GM21529 (cell line): ENCODE results near the gene CD47.

Experiments
- ATAC-seq: cut with Tn5 transposase; IDR thresholded peaks from one replicate; pipeline ENCODE4 v1.9.1; 2021; ENCODE audit not compliant: unreplicated experiment

Gene CD47

DNA sequence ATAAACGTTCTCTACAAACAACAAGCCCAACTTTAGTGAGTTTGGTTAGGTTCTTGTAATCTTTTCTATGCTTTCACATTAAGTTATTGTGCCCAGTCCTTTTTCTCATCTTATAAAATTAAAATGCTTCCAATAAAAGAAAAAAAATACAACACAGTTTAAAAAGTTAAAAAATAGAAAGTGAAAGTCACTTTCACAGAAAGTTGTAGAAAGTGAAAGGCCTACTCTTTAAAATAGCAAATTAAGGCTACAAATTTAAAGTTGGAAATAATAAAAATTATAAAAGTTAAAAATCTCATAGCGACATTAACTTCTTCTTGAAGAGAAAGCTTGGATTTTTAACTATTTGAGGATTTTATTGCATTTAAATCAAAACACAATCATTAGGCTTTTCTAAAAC, 35.9 kb downstream of the CD47 start:
- no peak for ATAC-seq

DNA sequence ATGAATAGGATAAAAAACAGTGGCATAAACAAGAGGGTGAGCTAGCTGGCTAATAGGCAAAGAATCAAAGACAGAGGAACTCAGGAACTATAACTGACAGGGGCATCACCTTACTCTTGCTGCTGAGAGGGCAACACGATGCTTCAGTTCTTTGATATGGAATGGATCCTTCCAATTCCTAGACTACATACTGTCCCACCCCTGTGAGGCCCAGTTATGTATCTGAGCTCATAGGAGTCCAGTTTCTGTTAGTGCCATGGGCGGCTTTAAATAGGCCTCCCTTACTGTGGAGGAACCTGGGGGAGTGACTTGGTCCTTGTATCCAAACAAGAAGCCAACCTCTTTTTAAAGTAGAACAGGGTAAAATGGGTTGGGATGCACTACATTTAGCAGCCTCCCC, 37.3 kb downstream of the CD47 start:
- ATAC-seq, result no peak

DNA sequence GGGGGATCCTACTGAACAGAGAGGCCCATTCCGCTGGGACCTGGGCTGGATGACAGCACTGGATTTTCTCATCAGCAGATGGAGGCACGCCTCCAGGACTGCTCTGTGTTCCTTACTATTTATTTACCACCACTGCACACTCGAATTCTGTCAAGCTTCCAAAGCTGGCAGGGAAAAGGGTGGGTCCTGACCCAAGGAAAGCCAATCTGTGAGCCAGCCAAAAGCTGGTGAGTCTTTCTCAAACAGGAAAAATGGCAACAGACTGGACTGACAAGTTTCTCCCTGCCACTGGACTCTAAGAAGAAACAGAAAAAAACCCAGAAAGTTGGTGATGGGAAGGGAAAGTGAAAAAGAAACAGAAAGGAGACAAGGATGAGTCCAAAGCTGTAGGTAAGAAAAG, 37.8 kb downstream of the CD47 start:
- no peak for ATAC-seq

DNA sequence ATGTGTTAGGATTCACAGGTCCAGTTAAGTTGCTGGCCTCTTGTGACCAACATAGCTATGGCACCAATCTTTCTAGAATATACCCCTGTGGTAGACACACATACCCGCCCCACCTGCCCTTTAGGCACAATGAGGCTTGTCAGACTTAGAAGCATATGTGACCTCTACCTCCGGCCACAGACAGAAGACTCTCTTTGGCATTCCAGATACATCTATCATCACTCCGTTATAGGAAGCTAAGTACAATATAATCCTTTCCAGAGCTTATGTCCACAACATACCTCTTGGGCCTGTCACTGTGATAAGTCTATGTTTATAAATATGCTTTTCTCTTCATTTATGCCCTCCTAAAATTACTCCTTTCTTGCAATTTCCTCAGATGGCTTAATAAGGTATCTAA, 39.8 kb downstream of the CD47 start:
- no peak for ATAC-seq

DNA sequence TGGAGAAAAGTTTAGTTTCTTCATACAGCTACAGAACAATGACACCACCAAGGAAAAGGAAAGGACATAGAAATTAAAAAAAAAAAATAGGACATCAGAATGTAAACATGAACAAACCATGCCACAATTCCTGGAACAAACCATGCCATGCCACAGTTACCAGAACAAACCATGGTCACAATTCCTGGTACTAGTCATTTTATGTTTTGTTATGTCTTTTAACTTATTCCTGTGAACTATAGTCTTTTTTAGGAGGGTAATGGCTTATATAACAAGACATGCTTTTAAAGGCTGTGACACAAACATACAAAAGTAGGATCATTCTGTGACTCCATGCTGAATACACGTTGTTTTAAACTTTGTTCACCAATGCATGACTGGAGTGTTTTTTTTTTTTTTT, 42.8 kb downstream of the CD47 start:
- ATAC-seq, result no peak

DNA sequence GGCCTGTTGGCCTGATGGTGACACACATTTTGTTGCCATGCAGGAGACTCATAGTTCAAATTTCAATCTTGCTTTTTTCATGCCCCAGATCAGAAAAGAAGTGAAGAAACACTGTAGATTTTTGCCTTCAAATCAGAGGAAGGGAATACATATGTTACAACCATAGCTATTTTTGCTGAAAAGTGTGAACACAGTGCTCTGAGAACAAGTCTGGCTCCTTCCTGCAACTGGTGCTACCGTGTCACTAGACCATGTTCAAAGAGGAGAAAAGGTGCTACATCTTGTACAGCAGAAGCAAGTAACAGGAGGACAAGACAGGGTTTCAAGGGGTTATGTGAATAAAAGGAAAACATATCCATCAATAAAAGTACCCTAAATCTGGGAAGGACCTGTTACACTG, 44.6 kb downstream of the CD47 start:
- ATAC-seq, result no peak

DNA sequence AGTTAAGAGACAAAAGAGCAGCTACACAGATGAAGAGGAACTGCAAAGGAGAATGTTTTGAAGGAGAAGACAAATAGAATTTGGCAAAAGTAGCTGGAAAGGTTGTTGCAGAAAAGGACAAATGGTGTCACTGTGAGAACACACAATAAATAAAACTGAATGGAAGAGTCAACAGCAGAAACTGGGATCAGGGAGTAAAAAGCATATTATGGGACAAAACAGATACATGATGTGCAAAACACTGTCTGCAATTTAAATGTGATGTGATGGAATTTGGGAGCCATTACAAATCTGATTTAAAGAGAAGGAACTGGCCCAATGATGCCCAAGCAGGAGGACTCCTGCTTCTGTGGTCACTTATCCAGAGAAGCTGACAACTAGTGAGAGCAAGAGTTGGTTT, 46.1 kb downstream of the CD47 start:
- no peak for ATAC-seq

DNA sequence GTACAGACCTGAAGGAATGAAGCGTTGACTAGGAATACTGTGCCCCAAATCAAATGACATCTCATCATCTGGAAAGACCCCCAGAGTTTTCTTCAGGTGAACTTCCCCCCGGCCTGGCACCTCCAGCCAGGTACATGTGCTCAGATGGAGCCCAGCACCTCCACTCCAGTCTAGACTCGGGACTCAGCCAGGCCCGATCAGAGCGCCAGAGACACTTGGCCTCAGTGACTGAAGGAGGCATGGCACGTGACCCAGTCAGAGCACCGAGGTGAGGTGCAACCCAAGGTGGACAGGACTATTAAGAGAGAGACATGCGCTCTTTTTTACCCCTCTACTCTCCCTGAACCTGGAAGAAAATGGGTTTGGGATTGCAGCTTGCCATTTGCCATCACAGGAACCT, 48.5 kb downstream of the CD47 start:
- ATAC-seq, result no peak

DNA sequence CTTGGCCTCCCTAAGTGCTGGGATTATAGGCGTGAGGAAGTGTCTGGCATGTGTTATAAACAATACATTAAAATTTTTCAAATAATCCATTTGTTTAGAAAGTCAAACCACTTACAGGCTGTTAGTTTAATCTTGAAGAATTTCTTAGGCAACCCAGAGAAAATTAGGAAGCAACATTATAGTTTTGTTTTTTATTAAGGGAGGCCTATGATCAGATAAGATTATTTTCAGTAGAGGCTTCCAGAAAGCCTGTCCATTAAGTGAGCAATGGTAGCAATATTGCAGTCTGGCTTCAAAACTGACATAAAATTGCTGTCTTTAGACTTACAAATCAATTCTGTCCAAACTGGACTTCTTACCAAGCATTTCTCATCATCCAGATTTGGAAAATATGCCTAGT, 49.6 kb downstream of the CD47 start:
- no peak for ATAC-seq

DNA sequence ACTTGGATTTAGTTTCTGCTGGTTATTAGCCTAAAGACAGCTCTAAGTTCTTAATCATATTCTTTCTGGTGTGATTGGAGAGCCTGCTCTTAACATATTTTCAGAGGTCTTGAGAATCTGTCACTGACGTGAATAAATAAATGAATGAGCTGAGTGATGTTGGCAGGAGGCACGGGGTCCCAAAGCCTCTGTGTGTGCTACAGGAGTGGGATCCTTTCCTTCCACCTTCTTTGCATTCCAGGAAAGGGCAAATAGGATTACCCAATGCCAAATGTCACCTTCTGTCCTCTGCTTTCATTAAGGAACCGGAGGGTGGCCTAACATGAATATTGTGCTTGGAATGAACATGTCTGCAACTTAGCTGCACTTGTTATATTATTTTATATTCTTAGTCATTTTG, 53.1 kb downstream of the CD47 start:
- ATAC-seq, result no peak

DNA sequence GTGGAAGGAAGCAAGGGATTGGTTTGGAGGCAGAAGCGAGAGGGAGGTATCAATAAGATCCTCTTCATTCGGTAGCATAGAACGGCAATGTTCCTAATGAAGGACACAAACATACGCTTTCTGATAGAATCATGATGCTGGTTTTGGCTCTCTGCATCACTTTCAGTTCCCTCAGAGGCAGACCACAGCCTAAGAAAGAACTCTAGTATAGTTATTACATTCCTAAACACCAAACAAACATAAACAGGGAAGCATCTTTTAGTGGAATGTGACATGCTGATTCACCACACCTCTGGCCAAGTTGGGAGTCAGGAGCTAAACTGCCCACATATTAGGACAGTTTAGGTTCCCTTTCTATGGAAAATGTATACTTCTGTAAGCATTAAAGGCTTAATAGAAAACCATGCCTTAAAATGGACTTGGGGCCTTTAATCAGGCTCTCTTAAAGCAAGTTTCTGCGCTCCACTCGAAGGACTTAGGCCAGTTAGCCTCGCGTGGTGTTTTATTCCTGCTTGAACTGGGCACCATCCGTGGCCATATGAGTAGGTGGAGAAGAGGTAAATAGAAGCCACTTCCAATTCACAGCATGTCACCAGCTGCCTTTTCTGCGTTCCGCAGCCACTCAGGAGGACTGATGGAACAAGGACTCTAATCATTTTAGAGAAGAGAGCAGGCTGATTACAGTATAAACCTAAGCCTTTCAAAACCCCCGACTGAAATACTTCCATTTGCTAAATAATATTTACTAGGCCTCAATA, 53.7 kb downstream of the CD47 start:
- ATAC-seq, result peak; percentile 79

DNA sequence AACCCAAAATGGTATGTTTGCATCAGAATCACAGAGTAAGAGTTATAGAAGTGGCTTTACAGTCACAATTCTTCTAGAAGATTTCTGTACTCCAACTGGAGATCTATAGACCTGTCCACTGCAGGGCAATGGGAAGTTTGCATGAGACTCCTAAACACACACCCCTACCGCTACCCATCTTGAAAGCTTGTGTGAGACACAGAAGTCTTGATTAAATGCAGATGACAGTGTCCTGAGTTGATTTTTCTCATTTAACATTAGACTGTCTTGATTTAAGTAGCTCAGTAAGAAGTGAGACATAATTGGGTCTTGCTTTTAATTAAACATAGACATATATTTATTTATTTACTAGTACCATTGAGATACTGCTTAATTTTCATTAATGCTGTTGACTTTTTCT, 54.4 kb downstream of the CD47 start:
- ATAC-seq, result no peak

DNA sequence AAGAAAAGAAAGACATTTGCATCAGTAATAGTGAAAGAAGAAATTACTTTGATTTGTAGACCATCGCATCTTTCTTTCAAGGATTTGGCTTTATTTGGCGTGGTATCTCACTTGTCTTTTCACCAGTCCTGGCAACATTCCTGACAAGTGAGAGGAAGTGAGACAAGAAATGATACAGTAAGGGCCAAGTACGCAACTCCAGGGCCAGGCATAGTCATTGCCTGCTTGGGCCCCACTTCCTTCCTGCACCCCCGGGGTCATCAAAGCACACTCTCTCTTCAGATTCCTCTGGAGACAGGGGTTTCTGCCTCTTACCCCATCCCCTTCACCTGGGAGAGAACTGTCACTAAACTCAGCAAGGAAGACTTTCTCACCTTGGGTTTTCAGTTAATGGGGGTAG, 55.1 kb downstream of the CD47 start:
- ATAC-seq, result no peak

DNA sequence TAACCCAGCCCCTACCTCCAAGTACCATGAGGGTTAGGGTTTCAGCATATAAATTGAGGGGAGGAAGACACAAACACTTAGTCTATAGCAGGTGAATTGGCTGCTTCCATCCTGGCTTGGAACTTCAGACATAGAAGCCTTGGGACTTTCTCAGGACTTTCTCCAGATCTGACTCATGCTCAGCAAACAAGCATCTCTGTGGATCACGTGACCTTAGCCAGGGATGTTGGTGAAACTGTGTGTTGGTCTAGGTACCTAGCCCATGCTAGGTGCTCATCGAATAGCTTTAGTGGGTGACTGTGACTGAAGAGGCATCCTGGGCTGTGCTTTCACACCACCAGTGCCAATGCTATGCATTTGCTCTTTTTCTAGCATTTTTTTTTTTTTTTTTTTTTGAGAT, 58.9 kb downstream of the CD47 start:
- no peak for ATAC-seq

DNA sequence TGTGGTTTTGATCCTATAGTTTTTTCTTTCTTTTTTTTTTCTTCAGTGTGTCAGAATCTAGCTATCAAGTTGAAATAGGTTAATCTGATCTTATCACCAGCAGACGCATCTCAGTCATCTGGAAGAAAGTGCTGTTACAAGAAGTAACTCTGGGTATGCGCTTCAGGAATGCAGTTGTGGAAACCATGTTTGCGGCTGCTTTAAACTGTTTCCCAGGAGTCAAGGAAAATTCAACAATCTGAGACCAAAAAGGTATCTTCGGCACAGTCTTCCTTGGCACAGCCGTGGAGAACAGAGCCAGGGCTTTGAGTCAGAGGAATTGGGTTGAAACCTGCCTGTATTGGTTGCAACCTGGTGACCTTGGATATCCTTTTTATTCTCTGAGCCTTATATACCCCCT, 59.9 kb downstream of the CD47 start:
- ATAC-seq, result no peak

DNA sequence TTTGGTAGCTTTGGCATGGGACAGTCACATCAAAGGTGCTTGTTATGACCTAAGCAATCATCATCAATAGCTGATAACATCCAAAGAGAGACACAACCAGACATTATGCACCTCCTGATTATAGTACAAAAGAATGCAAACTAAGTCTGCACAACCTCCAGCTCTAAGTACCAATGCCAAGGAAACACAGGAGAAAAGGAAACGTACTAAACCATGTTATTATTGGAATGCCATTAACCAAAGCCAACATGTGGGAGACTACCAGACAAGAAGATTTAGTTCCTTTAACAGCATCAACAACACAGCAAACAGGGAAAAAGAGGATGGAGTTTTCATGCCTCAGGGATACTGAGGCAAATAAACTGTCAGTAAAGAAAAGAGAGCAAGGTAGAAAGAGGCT, 61.4 kb downstream of the CD47 start:
- ATAC-seq, result no peak

DNA sequence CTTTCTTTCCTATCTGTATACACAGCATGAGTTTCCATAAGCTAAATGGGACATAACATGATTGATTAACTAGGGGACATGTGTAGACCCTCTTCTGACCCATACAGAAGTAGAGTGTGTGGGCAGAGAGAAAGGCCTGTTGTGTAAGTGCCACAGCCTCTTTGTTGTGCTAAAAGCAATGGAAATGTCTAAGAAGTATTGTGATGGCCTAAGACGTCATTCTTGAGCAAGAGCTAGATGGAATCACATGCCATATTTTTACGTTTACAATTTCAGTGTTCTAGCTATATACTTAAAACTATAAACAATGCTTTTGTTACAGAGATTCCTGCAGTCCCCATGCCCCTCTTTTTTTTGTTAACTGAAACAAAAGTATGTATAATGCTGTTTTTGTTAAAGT, 61.9 kb downstream of the CD47 start:
- no peak for ATAC-seq

DNA sequence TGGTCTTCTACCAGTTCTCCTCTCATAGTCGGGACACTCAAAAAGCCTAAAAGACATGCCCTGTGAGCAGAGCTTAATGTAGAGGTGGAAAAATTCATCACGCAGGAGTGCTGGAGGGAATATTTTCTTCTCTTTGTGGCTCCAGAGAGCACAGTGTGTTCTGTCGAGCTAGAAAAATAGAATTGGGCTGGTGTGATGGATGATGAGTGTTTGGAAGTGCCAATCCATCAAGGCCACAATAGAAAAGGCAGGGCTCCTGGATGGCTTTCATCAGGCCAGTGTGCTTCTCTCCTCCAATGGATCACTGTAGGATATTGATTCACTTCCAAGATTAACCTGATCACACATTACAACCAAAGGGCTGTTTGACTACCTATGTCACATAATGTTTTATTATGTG, 65.7 kb downstream of the CD47 start:
- no peak for ATAC-seq

DNA sequence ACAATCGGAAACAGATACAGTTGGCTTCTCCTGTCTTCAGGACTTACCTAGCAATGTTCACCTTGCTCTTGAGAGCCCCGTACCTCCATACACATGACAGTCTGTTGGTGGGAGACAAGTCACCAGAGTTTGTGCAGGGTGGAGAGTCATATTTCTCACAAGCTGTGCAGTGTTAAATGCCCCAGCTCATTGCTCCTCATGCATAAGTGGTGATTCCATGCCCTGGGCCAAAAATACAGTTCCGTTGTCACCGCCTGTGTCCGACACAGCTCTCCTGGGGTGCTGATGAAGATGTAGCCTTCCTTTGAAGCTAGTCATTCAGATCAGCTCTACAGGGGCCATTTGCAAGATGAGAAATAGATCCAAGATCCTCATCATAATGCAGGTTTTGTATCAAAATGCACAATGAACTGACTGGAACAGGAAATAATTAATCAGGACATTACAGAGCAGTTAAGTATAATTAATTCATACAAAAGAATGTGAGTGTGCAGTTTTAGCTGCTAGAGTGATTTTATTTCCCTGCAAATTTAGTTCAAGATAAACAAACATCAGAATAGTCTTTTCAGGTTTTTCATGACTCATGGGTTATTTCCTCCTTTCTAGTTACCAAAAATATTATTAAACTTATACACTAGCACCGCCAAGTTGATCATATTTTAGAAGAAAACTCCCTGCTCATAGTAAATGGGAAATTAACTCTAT, 66.5 kb downstream of the CD47 start:
- ATAC-seq, result no peak

DNA sequence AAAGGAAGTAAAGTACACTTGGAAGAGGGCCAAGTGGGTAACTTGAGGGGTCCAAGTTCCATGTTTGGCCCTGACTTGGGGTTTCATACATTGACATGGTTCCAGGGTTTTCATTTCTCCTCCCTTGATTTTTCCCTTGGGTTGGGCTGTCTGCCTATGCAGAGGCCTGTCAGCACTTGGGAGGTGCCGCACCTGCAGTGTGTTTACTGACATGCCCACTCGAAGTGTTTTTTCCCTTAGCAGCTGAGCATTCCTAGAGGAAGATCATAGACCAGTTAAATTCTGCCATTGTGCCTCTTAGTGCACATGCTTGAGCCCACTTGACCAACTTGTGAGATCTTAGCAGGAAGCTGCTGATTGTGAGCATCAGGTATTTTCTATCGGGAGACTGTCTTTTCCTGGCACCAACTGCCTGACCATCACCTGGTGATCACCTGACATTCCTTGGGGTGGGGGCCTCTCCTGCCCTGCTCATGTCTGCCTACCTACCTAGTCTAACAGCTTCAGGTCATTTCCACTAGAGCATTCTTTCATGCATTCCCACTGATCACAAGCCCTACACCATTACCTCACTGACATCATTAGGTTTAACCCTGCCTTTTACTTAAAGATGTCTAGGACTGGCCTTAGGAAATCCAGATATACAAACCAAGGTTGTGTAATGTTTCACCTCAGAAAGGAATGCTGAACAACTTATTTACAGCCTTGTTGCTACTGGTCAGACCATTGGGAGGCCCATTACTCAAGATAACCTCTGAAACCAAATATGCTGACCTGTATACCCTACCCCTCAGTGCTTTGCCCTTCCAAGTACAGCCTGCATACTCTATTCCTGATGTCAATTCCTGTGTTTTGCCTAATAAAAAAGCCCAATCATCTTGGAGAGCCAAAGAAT, 68.3 kb downstream of the CD47 start:
- no peak for ATAC-seq

DNA sequence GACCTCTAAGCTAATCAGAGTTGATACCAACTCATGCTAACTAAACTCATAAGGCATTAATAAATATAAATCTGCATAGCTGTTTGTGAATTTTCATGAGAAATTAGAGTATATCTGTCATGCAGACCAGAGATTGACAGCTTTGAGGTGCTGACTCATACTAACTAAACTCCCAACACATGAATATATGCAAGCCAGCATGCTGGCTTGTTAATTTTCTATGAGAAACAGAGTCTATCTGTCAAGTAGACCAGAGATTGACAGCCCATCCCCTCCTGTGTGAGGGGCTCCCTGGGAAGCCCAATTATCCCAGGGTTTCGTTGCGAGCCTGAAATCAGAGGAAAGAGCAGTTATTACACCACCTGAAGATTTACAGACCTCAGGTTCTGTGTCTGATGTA, 69.3 kb downstream of the CD47 start:
- no peak for ATAC-seq

DNA sequence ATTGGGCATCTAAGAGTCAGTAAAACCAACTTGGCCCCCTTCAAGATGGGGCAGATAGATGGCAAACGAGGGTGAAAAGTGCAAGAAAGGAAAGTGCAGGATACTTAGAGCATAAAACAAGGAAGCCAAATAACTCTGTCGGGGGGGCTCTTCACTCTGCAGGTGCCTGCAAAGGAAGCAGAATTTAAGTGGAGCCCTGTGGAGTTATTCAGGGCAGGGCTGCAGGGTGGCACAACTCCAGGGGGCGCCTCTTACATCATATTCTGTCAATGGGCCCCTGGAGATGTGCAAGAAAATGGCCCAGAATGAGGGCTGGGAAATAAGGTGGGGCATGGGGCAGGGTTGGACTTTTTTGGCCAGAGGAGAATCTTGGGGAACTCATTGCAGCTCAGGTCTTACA, 69.7 kb downstream of the CD47 start:
- ATAC-seq, result no peak
